Liver (tissue), 3 donors: ENCODE results near the gene COPZ2.

Source experiments
- CTCF ChIP-seq: fragments of 150-350 bp; IDR thresholded peaks from 2 replicates; pipeline ENCODE4 v1.5.1; 2017; ENCODE audit warnings: improper control_type of control experiment, low read depth, low read length; ENCODE audit not compliant: missing input control
- FOXA1 ChIP-seq: IDR thresholded peaks from 2 replicates; pipeline ENCODE4 v1.6.1; 2016; ENCODE audit warnings: antibody characterized with exemption
- RAD21 ChIP-seq, 2 donors: IDR thresholded peaks; 2 replicates each; pipeline ENCODE4 v1.6.1; 2016; ENCODE audit warnings: antibody characterized with exemption in 2 of 2, mild to moderate bottlenecking in 2 of 2
- donor health status: healthy.
- donor health status: healthy.

DNA sequence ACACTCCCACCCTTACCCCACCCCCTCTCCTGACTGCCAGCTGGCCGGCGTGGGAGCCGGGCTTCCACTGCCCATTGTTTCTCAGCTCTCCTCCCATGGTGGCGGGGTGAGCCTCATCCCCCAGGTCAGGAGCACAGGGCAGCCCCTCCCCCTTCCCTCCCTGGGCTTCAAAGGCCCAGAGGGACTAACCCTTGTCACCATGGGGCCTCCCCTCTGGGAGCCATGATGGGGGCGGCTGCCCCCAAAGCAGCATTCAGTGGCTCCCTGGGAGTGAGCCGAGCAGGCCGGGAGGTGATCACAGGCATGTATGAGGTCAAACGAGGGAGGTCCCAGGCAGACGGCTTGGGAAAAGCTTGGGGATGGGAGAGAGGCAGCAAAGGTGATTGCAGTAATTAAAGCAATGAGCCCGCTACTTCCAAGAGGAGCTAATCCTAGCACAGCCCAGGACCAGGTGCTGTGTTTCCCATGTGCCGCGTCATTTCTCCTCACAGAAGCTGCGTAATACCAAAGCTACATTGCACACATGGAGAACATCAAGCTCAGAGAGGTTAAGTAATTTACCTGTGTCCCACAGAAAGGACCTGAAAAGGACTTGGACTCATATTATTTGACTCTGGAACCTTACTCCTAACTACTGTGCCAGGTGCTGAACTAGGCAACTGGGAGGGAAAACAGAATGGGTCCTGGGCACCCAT is 42.2 kb downstream of the COPZ2 start:
- TF ChIP-seq CTCF: no peak
- no peak for TF ChIP-seq FOXA1
- no peak for TF ChIP-seq RAD21 (IDR thresholded peaks at IDR 0.05)
